HepG2 (cell line): ENCODE data around the gene INTS1. TPM values are rescaled to one million over a fixed set of nuclear protein-coding genes. Genes with fewer than 3 reads are reported as not detected.
A peak's percentile ranks its signal among the peaks of the same experiment; 100 is the strongest.

Experiments
- ATAC-seq: fragments of 200-7000 bp; cut with Tn5 transposase; 3 replicates; pipeline ENCODE4 v1.9.1; 2020; ENCODE audit warnings: mild to moderate bottlenecking, moderate library complexity
- BruUV-seq: library from RNA; stranded (reverse); fragments of 400-500 nt; replicated peaks from 2 replicates; lab custom pipeline; 2021; lab: Mats Ljungman, UMichigan
- CTCF ChIA-PET: fragments of 300-600 bp; formaldehyde crosslinking; extraction: SDS; loops from one replicate; lab custom pipeline; 2021; ENCODE audit warnings: low total read pairs, inconsistent platforms, low intra/inter-chr PET ratio; lab: Yijun Ruan, JAX
- POLR2A ChIA-PET: fragments of 350-600 bp; sonication (Branson Sonifier 250); formaldehyde crosslinking; loops from one replicate; lab custom pipeline; 2020; ENCODE audit warnings: antibody characterized with exemption, inconsistent platforms; lab: Yijun Ruan, JAX
- DNase-seq: peaks from one replicate; pipeline ENCODE4 v3.0.0-alpha.2; 2015; ENCODE audit warnings: low spot score
- FAIRE-seq: peaks from 3 replicates; lab custom pipeline; 2011; peaks lifted over from hg19 to GRCh38; lab: Jason Lieb, UNC
- H2AFZ ChIP-seq: one replicate; pipeline ENCODE4 v1.6.1; 2011; ENCODE audit warnings: low read length, inconsistent platforms
- H3K27ac ChIP-seq: fragments of 300-600 bp; 3 replicates; pipeline ENCODE4 v1.8.0; 2011; ENCODE audit warnings: mixed run types, mild to moderate bottlenecking, mixed read lengths, low read length, inconsistent platforms; ENCODE audit not compliant: insufficient read depth; ENCODE audit errors: extremely low read length
- H3K27me3 ChIP-seq, 2 experiments: fragments of 200-600 bp in 1 of 2; 2 replicates in 1 of 2; 3 replicates in 1 of 2; pipeline versions ENCODE4 v1.6.0 to v1.8.0; 2011; ENCODE audit warnings: low read length in 2 of 2, mild to moderate bottlenecking in 2 of 2, moderate library complexity in 2 of 2, inconsistent platforms in 1 of 2; ENCODE audit not compliant: insufficient read depth in 2 of 2, control insufficient read depth in 1 of 2
- H3K36me3 ChIP-seq, 2 experiments: fragments of 200-600 bp in 1 of 2; replicated peaks in 1 of 2; 2 replicates in 1 of 2; 3 replicates in 1 of 2; pipeline versions ENCODE4 v1.5.1 to v1.8.0; 2011; ENCODE audit warnings: low read length in 2 of 2, inconsistent platforms in 1 of 2; ENCODE audit not compliant: insufficient read depth in 2 of 2, control insufficient read depth in 1 of 2
- H3K4me1 ChIP-seq: 2 replicates; pipeline ENCODE4 v1.5.1; 2012; ENCODE audit warnings: low read length, inconsistent platforms; ENCODE audit not compliant: insufficient read depth
- H3K4me2 ChIP-seq: 2 replicates; pipeline ENCODE4 v1.6.0; 2011; ENCODE audit warnings: low read depth, low read length, inconsistent platforms
- H3K4me3 ChIP-seq, 3 experiments: fragments of 200-600 bp in 1 of 3; sonication (generic), shearing (Covaris generic) in 1 of 3; replicated peaks in 1 of 3; 2 replicates each; pipeline ENCODE4 v1.5.1; 2011 to 2016; ENCODE audit warnings: low read length in 3 of 3, inconsistent platforms in 2 of 3, low read depth in 2 of 3, mild to moderate bottlenecking in 2 of 3, control low read depth in 1 of 3, mixed read lengths in 1 of 3; ENCODE audit not compliant: insufficient read depth in 1 of 3
- H3K79me2 ChIP-seq: one replicate; pipeline ENCODE4 v1.6.1; 2011; ENCODE audit warnings: low read length, inconsistent platforms; ENCODE audit not compliant: insufficient read depth
- H3K9ac ChIP-seq: 2 replicates; pipeline ENCODE4 v1.6.0; 2011; ENCODE audit warnings: mild to moderate bottlenecking, low read depth, low read length, inconsistent platforms; ENCODE audit not compliant: insufficient read depth
- H3K9me3 ChIP-seq: 2 replicates; pipeline ENCODE4 v1.5.1; 2012; ENCODE audit warnings: mild to moderate bottlenecking, low read length
- H4K20me1 ChIP-seq: 2 replicates; pipeline ENCODE4 v1.6.0; 2011; ENCODE audit warnings: inconsistent platforms, mild to moderate bottlenecking, low read length, moderate library complexity; ENCODE audit not compliant: insufficient read depth
- BHLHE40 ChIP-seq: IDR thresholded peaks from 2 replicates; pipeline ENCODE4 v1.6.1; 2011; ENCODE audit warnings: low read length, improper control_type of control experiment
- FOXJ3 ChIP-seq: sonication (generic); formaldehyde crosslinking; IDR thresholded peaks from 2 replicates; pipeline ENCODE4 v1.4.0; 2020; ENCODE audit warnings: missing genetic modification reagents, mild to moderate bottlenecking, borderline replicate concordance
- FOXK1 ChIP-seq: sonication (generic); formaldehyde crosslinking; IDR thresholded peaks from 2 replicates; pipeline ENCODE4 v1.4.0; 2020; ENCODE audit warnings: low read depth, missing genetic modification reagents, borderline replicate concordance
- LBX2 ChIP-seq: sonication (generic); formaldehyde crosslinking; IDR thresholded peaks from 2 replicates; pipeline ENCODE4 v1.5.0; 2020; ENCODE audit warnings: missing genetic modification reagents, mild to moderate bottlenecking, borderline replicate concordance
- NR2F6 ChIP-seq, 2 experiments: IDR thresholded peaks; 2 replicates each; pipeline ENCODE4 v1.6.1; 2016; ENCODE audit warnings: antibody characterized with exemption in 1 of 2, mild to moderate bottlenecking in 1 of 2
- TFE3 ChIP-seq: IDR thresholded peaks from 2 replicates; pipeline ENCODE4 v1.6.1; 2016
- USF2 ChIP-seq, 2 experiments: sonication (generic) in 1 of 2; formaldehyde crosslinking in 1 of 2; IDR thresholded peaks; 2 replicates each; pipeline versions ENCODE4 v1.5.1 to v1.6.1; 2011 to 2020; ENCODE audit warnings: borderline replicate concordance in 1 of 2, low read depth in 1 of 2, low read length in 1 of 2, mild to moderate bottlenecking in 1 of 2, missing genetic modification reagents in 1 of 2, moderate library complexity in 1 of 2
- ZSCAN22 ChIP-seq: sonication (generic); formaldehyde crosslinking; IDR thresholded peaks from 2 replicates; pipeline ENCODE4 v1.4.0; 2020; ENCODE audit warnings: mild to moderate bottlenecking, missing genetic modification reagents
- WGBS: methylation state at CpG from one replicate; pipeline ENCODE4 v1.1.6; 2017; ENCODE audit warnings: low lambda C conversion rate; 5-methylcytosine and 5-hydroxymethylcytosine counted together
- in situ Hi-C: cut with HindIII; loops from 2 replicates; pipeline ENCODE4 v1.10.0; 2017; ENCODE audit warnings: low pct_unique_long_range_greater_than_20kb; ENCODE audit not compliant: extremely low pct_ligation_motif_present
- intact Hi-C: fragments of 100-400 bp; cut with micrococcal nuclease; formaldehyde crosslinking; loops from one replicate; pipeline ENCODE4 v1.10.0; 2022; ENCODE audit not compliant: unreplicated experiment
- polyA plus RNA-seq, 8 experiments: library from polyadenylated mRNA; depleted of rRNA in 3 of 8; stranded (reverse) in 7 of 8; unstranded in 1 of 8; fragments of >200 nt; fragmentation: Illumina TruSeq in 4 of 8; extraction: Trizol in 4 of 8; gene quantifications; 2 replicates each; pipeline versions ENCODE4 v1.2.1 to v1.2.3, GENCODE V29; 2011 to 2016; ENCODE audit warnings: low read depth in 4 of 8, missing spikeins in 1 of 8, mixed read lengths in 1 of 8; ENCODE audit not compliant: insufficient read depth in 1 of 8
- total RNA-seq, 5 experiments: library from RNA; depleted of rRNA; stranded (reverse); fragments of >200 nt; fragmentation: Illumina TruSeq; extraction: Trizol; gene quantifications; 2 replicates each; pipeline ENCODE4 v1.2.3, GENCODE V29; 2016; ENCODE audit warnings: low read depth in 1 of 5

Gene INTS1
- total and polyA plus RNA-seq, 2 of the 13 experiments (the other 11 are each of a cell fraction or from before 2014, with no cell fraction given): 13.7 to 29.0 TPM

GRCh38 chr7:1511444-1512422, 7.5 kb upstream of the INTS1 start:
- no peak overlapping the region; the same call in 1 of the 2 replicates for H3K4me2 ChIP-seq
- TF ChIP-seq FOXJ3 (CRISPR knock-in tag) (no peak), BHLHE40 (peak; percentile 59), NR2F6 (IDR thresholded peaks at IDR 0.05) (0 out of 2 replicates have a peak, but pooled peaks have one; percentile 37), NR2F6 (CRISPR knock-in tag; IDR thresholded peaks at IDR 0.05) (0 out of 2 replicates have a peak, but pooled peaks have one; percentile 48), LBX2 (CRISPR knock-in tag) (no peak), USF2 (IDR thresholded peaks at IDR 0.05; ENCODE audit: low read depth, low read length) (no peak), USF2 (CRISPR knock-in tag; IDR thresholded peaks at IDR 0.05; ENCODE audit: borderline replicate concordance) (peak; percentile 58; the same call in 1 of the 2 replicates), TFE3 (peak; percentile 36; the same call in 1 of the 2 replicates), FOXK1 (CRISPR knock-in tag) (no peak), ZSCAN22 (no peak)
- TF ChIP-seq, all 625 proteins: peak for 4
- Histone ChIP-seq H3K9ac (no peak overlapping the region), H3K4me1 (peaks cover 73% of the 10 kb centered on the region), H2AFZ (no peak overlapping the region), H4K20me1 (no peaks in the 10 kb centered on the region), H3K9me3 (no peaks in the 10 kb centered on the region), H3K79me2 (no peaks in the 10 kb centered on the region), H3K36me3 (no peaks in the 10 kb centered on the region), H3K27ac (no peak overlapping the region), H3K4me3 (no peak overlapping the region), H3K27me3 (peaks cover 0 to 2% of the 10 kb centered on the region in 2 experiments; a peak in 1 of 5 replicates)
- DNase-seq (no peak), ATAC-seq (no peak), FAIRE-seq (no peak)
- in situ Hi-C loops (no loop called here), intact Hi-C loops (no loop called here)
- no TSS peak for BruUV-seq
- CTCF ChIA-PET: no interaction called here
- POLR2A ChIA-PET: interaction anchor here (1.1 kb wide), 1 partner anchor 44 kb away, joined by 5 read pairs; no protein-coding TSS in a partner anchor
- 70% methylated on average over 29 of the region's 30 CpGs for WGBS
